Transverse colon (tissue), 4 donors: ENCODE data around the gene EGLN1.

Source experiments
- CTCF ChIP-seq, 5 experiments: fragments of 200-600 bp in 3 of 5; fragments of 450-650 bp in 2 of 5; sonication (generic) in 3 of 5; IDR thresholded peaks; 1 replicate in 2 of 5; 2 replicates in 3 of 5; pipeline ENCODE4 v1.5.1; 2016 to 2017; ENCODE audit warnings: antibody characterized with exemption in 5 of 5, inconsistent platforms in 3 of 5, mild to moderate bottlenecking in 2 of 5, moderate library complexity in 1 of 5
- POLR2A ChIP-seq: fragments of 450-650 bp; IDR thresholded peaks from one replicate; pipeline ENCODE4 v1.6.1; 2016; ENCODE audit warnings: antibody characterized with exemption, mild to moderate bottlenecking, moderate library complexity
- POLR2AphosphoS5 ChIP-seq, 3 donors: sonication (generic); formaldehyde crosslinking; IDR thresholded peaks; one replicate each; pipeline ENCODE4 v1.6.1; 2016; ENCODE audit warnings: antibody characterized with exemption in 3 of 3

GRCh38 chr1:231443363-231443762 is 21.3 kb upstream of the EGLN1 start:
- TF ChIP-seq POLR2AphosphoS5 (IDR thresholded peaks at IDR 0.05), result no peak
- TF ChIP-seq CTCF (IDR thresholded peaks at IDR 0.05), result no peak
- TF ChIP-seq POLR2A, result no peak
